Endothelial cell of umbilical vein (primary cell): Measurements from ENCODE around the gene CNTNAP2. TPM values are rescaled to one million over a fixed set of nuclear protein-coding genes. Genes with fewer than 3 reads are reported as not detected.

Experiments used
- BruUV-seq: library from RNA; stranded (reverse); fragments of 400-500 nt; replicated peaks from 2 replicates; lab custom pipeline; 2021; lab: Mats Ljungman, UMichigan
- CTCF ChIA-PET: fragments of 300-600, 350-600 bp; sonication (Branson Sonifier 250); formaldehyde crosslinking; loops from one replicate; lab custom pipeline; 2021; ENCODE audit warnings: antibody characterized with exemption, inconsistent platforms; lab: Charles Lee
- POLR2A ChIA-PET: fragments of 300-600, 350-600 bp; sonication (Branson Sonifier 250); formaldehyde crosslinking; loops from one replicate; lab custom pipeline; 2021; ENCODE audit warnings: antibody characterized with exemption, inconsistent platforms; lab: Charles Lee
- DNase-seq: peaks from one replicate; pipeline ENCODE4 v3.0.0-alpha.2; 2011; ENCODE audit warnings: low read depth, low spot score
- FAIRE-seq: peaks from 2 replicates; lab custom pipeline; 2011; peaks lifted over from hg19 to GRCh38; lab: Jason Lieb, UNC
- H2AFZ ChIP-seq: 2 replicates; pipeline ENCODE4 v1.6.0; 2012; ENCODE audit warnings: low read depth, low read length, control low read depth, inconsistent platforms
- H3K27ac ChIP-seq: 2 replicates; pipeline ENCODE4 v1.5.1; 2011; ENCODE audit warnings: low read depth, mild to moderate bottlenecking, control low read depth, low read length, moderate library complexity; ENCODE audit not compliant: insufficient read depth
- H3K27me3 ChIP-seq, 2 experiments: 2 replicates each; pipeline versions ENCODE4 v1.6.0 to v1.6.1; 2011; ENCODE audit warnings: low read length in 2 of 2, mixed read lengths in 1 of 2; ENCODE audit not compliant: control insufficient read depth in 2 of 2, insufficient read depth in 2 of 2
- H3K36me3 ChIP-seq, 2 experiments: 2 replicates in 1 of 2; 3 replicates in 1 of 2; pipeline ENCODE4 v1.5.1; 2011; ENCODE audit warnings: low read length in 2 of 2, mild to moderate bottlenecking in 1 of 2, moderate library complexity in 1 of 2; ENCODE audit not compliant: control insufficient read depth in 2 of 2, insufficient read depth in 2 of 2; ENCODE audit errors: extremely low read depth in 1 of 2
- H3K4me1 ChIP-seq: 3 replicates; pipeline ENCODE4 v1.5.1; 2011; ENCODE audit warnings: mild to moderate bottlenecking, low read length; ENCODE audit not compliant: control insufficient read depth, insufficient read depth; ENCODE audit errors: extremely low read depth
- H3K4me2 ChIP-seq: 2 replicates; pipeline ENCODE4 v1.6.1; 2011; ENCODE audit warnings: low read length, control low read depth, mixed read lengths; ENCODE audit not compliant: insufficient read depth
- H3K4me3 ChIP-seq, 3 experiments: fragments of 200-600 bp in 1 of 3; sonication (generic), shearing (Covaris generic) in 1 of 3; replicated peaks in 1 of 3; 2 replicates each; pipeline ENCODE4 v1.5.1; 2011 to 2016; ENCODE audit warnings: control low read depth in 3 of 3, low read length in 3 of 3, mild to moderate bottlenecking in 2 of 3, inconsistent platforms in 1 of 3, low read depth in 1 of 3, moderate library complexity in 1 of 3; ENCODE audit not compliant: insufficient read depth in 1 of 3
- H3K79me2 ChIP-seq: 2 replicates; pipeline ENCODE4 v1.6.0; 2012; ENCODE audit warnings: low read length, inconsistent platforms; ENCODE audit not compliant: control insufficient read depth, insufficient read depth
- H3K9ac ChIP-seq: replicated peaks from 2 replicates; pipeline ENCODE3; 2011; ENCODE audit warnings: low read length, control low read depth; ENCODE audit not compliant: insufficient read depth; ENCODE audit errors: extremely low read depth
- H3K9me1 ChIP-seq: replicated peaks from 3 replicates; pipeline ENCODE4 v1.6.0; 2011; ENCODE audit warnings: mild to moderate bottlenecking, low read length; ENCODE audit not compliant: control insufficient read depth, insufficient read depth; ENCODE audit errors: extremely low read depth
- H3K9me3 ChIP-seq: replicated peaks from 2 replicates; pipeline ENCODE4 v1.5.1; 2012; ENCODE audit warnings: low read length, inconsistent platforms; ENCODE audit not compliant: control insufficient read depth, insufficient read depth
- H4K20me1 ChIP-seq: replicated peaks from 2 replicates; pipeline ENCODE3; 2011; ENCODE audit warnings: mild to moderate bottlenecking, low read length; ENCODE audit not compliant: control insufficient read depth, insufficient read depth; ENCODE audit errors: extremely low read depth
- EZH2 ChIP-seq: IDR thresholded peaks from 2 replicates; pipeline ENCODE4 v1.6.1; 2012; ENCODE audit warnings: borderline replicate concordance, low read depth, mild to moderate bottlenecking, moderate library complexity, low read length, inconsistent platforms; ENCODE audit not compliant: severe bottlenecking
- FOS ChIP-seq: IDR thresholded peaks from 2 replicates; pipeline ENCODE4 v1.6.1; 2011; ENCODE audit warnings: mild to moderate bottlenecking, low read length, moderate library complexity, borderline replicate concordance; ENCODE audit not compliant: insufficient read depth
- GATA2 ChIP-seq: IDR thresholded peaks from 2 replicates; pipeline ENCODE4 v1.7.0; 2011; ENCODE audit warnings: low read depth, mild to moderate bottlenecking, moderate library complexity, mixed read lengths, low read length; ENCODE audit not compliant: insufficient read length, insufficient read depth
- JUN ChIP-seq: IDR thresholded peaks from 2 replicates; pipeline ENCODE4 v1.6.1; 2011; ENCODE audit warnings: borderline replicate concordance, low read depth; ENCODE audit not compliant: insufficient read length, insufficient read depth
- MYC ChIP-seq: IDR thresholded peaks from one replicate; pipeline ENCODE4 v1.6.1; 2011; ENCODE audit warnings: mild to moderate bottlenecking, low read depth, low read length
- POLR2A ChIP-seq: IDR thresholded peaks from 2 replicates; pipeline ENCODE4 v1.6.1; 2012; ENCODE audit warnings: low read depth, mild to moderate bottlenecking, control low read depth, low read length
- POLR2AphosphoS5 ChIP-seq: IDR thresholded peaks from 2 replicates; pipeline ENCODE4 v1.6.1; 2012; ENCODE audit warnings: low read depth, mild to moderate bottlenecking, control low read depth, low read length, moderate library complexity; ENCODE audit not compliant: insufficient read depth
- dilution Hi-C: fragments of 300-500 bp; cut with MboI; formaldehyde crosslinking; loops from one replicate; pipeline ENCODE4 v1.15.0; 2019; ENCODE audit warnings: low sequenced_read_pairs; ENCODE audit not compliant: extremely low pct_ligation_motif_present
- intact Hi-C: fragments of 100-400 bp; cut with micrococcal nuclease; formaldehyde crosslinking; loops from one replicate; pipeline ENCODE4 v1.10.0; 2022
- polyA plus RNA-seq, 4 experiments: library from polyadenylated mRNA; depleted of rRNA in 3 of 4; stranded (reverse) in 3 of 4; unstranded in 1 of 4; fragments of >200 nt; gene quantifications; 2 replicates each; pipeline versions ENCODE4 v1.2.1 to v1.2.3, GENCODE V29; 2011 to 2012; ENCODE audit warnings: missing spikeins in 1 of 4
- total RNA-seq: library from RNA; stranded (reverse); gene quantifications from 2 replicates; pipeline ENCODE4 v1.2.3, GENCODE V29; 2021
- TF ChIP-seq, protein P1 (sequence below), 2 donors: IDR thresholded peaks; 1 replicate in 1 of 2; 2 replicates in 1 of 2; pipeline ENCODE4 v1.5.1; 2011; ENCODE audit warnings: low read length in 2 of 2, mild to moderate bottlenecking in 2 of 2, moderate library complexity in 2 of 2, control low read depth in 1 of 2, inconsistent platforms in 1 of 2, low read depth in 1 of 2; ENCODE audit not compliant: insufficient read depth in 1 of 2; ENCODE audit errors: extremely low read depth in 1 of 2
- TF ChIP-seq, protein P2 (sequence below): IDR thresholded peaks from 2 replicates; pipeline ENCODE4 v1.6.1; 2011; ENCODE audit not compliant: insufficient read depth, insufficient read length

Gene CNTNAP2
- total and polyA plus RNA-seq, 2 donors (not counting 3 experiments of a cell fraction or from before 2014, with no cell fraction given): not detected

DNA sequence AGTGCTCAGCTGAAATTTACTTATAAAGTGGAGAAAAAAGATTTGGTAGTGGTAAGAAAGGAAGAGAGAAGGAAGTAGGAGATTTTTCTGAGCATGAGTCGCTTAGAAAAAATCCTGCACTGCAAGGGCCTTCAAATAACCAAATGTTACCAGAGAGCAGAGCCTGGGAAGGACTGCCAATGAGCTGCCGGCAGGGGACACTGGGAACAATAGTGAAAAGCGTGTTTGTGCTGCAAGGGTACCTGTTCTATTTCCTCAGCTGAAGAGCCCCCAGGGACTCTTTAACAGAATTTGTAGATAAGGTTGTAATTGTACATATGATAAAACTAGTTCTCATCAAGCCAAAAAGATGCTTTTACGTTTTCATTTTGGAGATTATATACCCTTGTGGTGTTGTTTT is 1777.7 kb downstream of the CNTNAP2 start:
- DNase-seq: no peak
- Histone ChIP-seq H3K4me1 (no peaks in the 10 kb centered on the region), H3K27ac (no peak overlapping the region), H2AFZ (no peak overlapping the region), H3K9me3 (peaks cover 2% of the 10 kb centered on the region), H3K36me3 (no peaks in the 10 kb centered on the region), H3K79me2 (no peaks in the 10 kb centered on the region), H3K4me3 (no peak overlapping the region), H3K27me3 (no peaks in the 10 kb centered on the region), H3K9ac (no peak overlapping the region), H3K4me2 (no peak overlapping the region), H4K20me1 (no peaks in the 10 kb centered on the region), H3K9me1 (no peaks in the 10 kb centered on the region)
- CTCF ChIA-PET: no interaction called here
- intact Hi-C loops (no loop called here), dilution Hi-C loops (no loop called here)
- BruUV-seq: no TSS peak
- POLR2A ChIA-PET: no interaction called here
- FAIRE-seq: no peak
- TF ChIP-seq, protein P1, sequence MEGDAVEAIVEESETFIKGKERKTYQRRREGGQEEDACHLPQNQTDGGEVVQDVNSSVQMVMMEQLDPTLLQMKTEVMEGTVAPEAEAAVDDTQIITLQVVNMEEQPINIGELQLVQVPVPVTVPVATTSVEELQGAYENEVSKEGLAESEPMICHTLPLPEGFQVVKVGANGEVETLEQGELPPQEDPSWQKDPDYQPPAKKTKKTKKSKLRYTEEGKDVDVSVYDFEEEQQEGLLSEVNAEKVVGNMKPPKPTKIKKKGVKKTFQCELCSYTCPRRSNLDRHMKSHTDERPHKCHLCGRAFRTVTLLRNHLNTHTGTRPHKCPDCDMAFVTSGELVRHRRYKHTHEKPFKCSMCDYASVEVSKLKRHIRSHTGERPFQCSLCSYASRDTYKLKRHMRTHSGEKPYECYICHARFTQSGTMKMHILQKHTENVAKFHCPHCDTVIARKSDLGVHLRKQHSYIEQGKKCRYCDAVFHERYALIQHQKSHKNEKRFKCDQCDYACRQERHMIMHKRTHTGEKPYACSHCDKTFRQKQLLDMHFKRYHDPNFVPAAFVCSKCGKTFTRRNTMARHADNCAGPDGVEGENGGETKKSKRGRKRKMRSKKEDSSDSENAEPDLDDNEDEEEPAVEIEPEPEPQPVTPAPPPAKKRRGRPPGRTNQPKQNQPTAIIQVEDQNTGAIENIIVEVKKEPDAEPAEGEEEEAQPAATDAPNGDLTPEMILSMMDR (IDR thresholded peaks at IDR 0.05; ENCODE audit: extremely low read depth in 1 of 2, insufficient read depth in 1 of 2, low read depth in 1 of 2, low read length in 2 of 2): no peak

DNA sequence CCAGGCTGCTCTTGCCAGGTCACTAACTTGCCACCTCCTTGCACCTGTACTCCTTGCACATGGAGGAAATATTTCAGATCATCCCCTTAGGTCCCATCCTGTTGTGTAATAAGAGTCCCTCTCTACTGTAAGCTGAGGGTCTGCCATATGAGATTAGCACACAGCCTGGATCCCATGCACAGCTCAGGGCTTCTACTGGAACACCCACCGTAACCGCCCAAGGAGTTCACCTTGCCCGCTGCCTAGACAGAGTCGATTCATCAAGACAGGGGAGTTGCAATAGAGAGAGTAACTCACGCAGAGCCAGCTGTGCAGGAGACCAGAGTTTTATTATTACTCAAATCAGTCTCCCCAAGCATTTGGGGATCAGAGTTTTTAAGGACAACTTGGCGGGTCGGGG is 1779.5 kb downstream of the CNTNAP2 start:
- H3K9me3 ChIP-seq: peaks cover 2% of the 10 kb centered on the region
- no peaks in the 10 kb centered on the region for H3K36me3 ChIP-seq
- H3K79me2 ChIP-seq: no peaks in the 10 kb centered on the region
- dilution Hi-C loops: no loop called here
- no peaks in the 10 kb centered on the region for H4K20me1 ChIP-seq
- no peaks in the 10 kb centered on the region for H3K4me1 ChIP-seq
- POLR2A ChIA-PET: no interaction called here
- BruUV-seq: no TSS peak
- no peak overlapping the region for H3K4me3 ChIP-seq
- H3K9ac ChIP-seq: no peak overlapping the region
- no peak overlapping the region for H3K4me2 ChIP-seq
- TF ChIP-seq GATA2 (no peak), POLR2A (no peak), MYC (no peak), JUN (no peak), EZH2 (no peak), FOS (no peak), POLR2AphosphoS5 (no peak)
- TF ChIP-seq, protein P2, sequence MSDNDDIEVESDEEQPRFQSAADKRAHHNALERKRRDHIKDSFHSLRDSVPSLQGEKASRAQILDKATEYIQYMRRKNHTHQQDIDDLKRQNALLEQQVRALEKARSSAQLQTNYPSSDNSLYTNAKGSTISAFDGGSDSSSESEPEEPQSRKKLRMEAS: no peak
- TF ChIP-seq, protein P1 (IDR thresholded peaks at IDR 0.05; ENCODE audit: extremely low read depth in 1 of 2, insufficient read depth in 1 of 2, low read depth in 1 of 2, low read length in 2 of 2): no peak
- intact Hi-C loops: no loop called here
- CTCF ChIA-PET: no interaction called here
- H3K27ac ChIP-seq: no peak overlapping the region
- H3K27me3 ChIP-seq: no peaks in the 10 kb centered on the region
- H3K9me1 ChIP-seq: no peaks in the 10 kb centered on the region
- no peak overlapping the region for H2AFZ ChIP-seq
- FAIRE-seq: no peak
- DNase-seq: no peak
